K562 (cell line): Measurements from ENCODE around the gene ERBB3. TPM values are rescaled to one million over a fixed set of nuclear protein-coding genes. Genes with fewer than 3 reads are reported as not detected.

Source experiments
- BCOR ChIP-seq: fragments of 450-650 bp; IDR thresholded peaks from 2 replicates; pipeline ENCODE4 v1.6.1; 2016
- CHD2 ChIP-seq: IDR thresholded peaks from 2 replicates; pipeline ENCODE4 v1.6.1; 2011; ENCODE audit warnings: low read depth, low read length
- CREB5 ChIP-seq: fragments of 250-450 bp; sonication (Bioruptor Pico); IDR thresholded peaks from 2 replicates; pipeline ENCODE4 v1.5.0; 2020; ENCODE audit warnings: mild to moderate bottlenecking
- DIDO1 ChIP-seq: fragments of 450-650 bp; IDR thresholded peaks from 2 replicates; pipeline ENCODE4 v1.6.1; 2016; ENCODE audit warnings: low read depth, missing biosample characterization, missing genetic modification characterization
- DPF2 ChIP-seq: fragments of 450-650 bp; IDR thresholded peaks from 2 replicates; pipeline ENCODE4 v1.6.1; 2016
- EZH2 ChIP-seq: IDR thresholded peaks from 2 replicates; pipeline ENCODE4 v1.6.1; 2012; ENCODE audit warnings: low read depth, mild to moderate bottlenecking, inconsistent platforms, low read length, borderline replicate concordance
- GATA2 ChIP-seq: sonication (generic); formaldehyde crosslinking; IDR thresholded peaks from 2 replicates; pipeline ENCODE4 v1.4.0; 2020; ENCODE audit warnings: mild to moderate bottlenecking, missing genetic modification reagents
- IRF9 ChIP-seq: fragments of 450-650 bp; IDR thresholded peaks from 2 replicates; pipeline ENCODE4 v1.6.1; 2016; ENCODE audit warnings: missing biosample characterization, missing genetic modification characterization
- LARP7 ChIP-seq: fragments of 450-650 bp; IDR thresholded peaks from 2 replicates; pipeline ENCODE4 v1.6.1; 2016
- MNT ChIP-seq, 2 experiments: fragments of 450-650 bp; conservative IDR thresholded peaks; 2 replicates each; pipeline ENCODE4 v1.6.1; 2017; ENCODE audit warnings: mild to moderate bottlenecking in 2 of 2, moderate library complexity in 2 of 2
- NCOA4 ChIP-seq: fragments of 450-650 bp; IDR thresholded peaks from 2 replicates; pipeline ENCODE4 v1.6.1; 2018; ENCODE audit warnings: mild to moderate bottlenecking; ENCODE audit not compliant: partially characterized antibody
- POLR2B ChIP-seq: fragments of 450-650 bp; IDR thresholded peaks from 2 replicates; pipeline ENCODE4 v1.6.1; 2018; ENCODE audit warnings: low read depth; ENCODE audit not compliant: partially characterized antibody
- RERE ChIP-seq: sonication (generic); formaldehyde crosslinking; IDR thresholded peaks from 2 replicates; pipeline ENCODE4 v1.8.0; 2023; ENCODE audit warnings: missing genetic modification reagents, mild to moderate bottlenecking, borderline replicate concordance
- RFX1 ChIP-seq: fragments of 450-650 bp; IDR thresholded peaks from 2 replicates; pipeline ENCODE4 v1.6.1; 2016; ENCODE audit warnings: mild to moderate bottlenecking, moderate library complexity
- TFAP4 ChIP-seq: sonication (generic); formaldehyde crosslinking; IDR thresholded peaks from 2 replicates; pipeline ENCODE4 v1.8.0; 2022; ENCODE audit warnings: missing genetic modification reagents, mild to moderate bottlenecking, moderate library complexity, borderline replicate concordance
- ZNF324 ChIP-seq: fragments of 250-450 bp; sonication (Bioruptor Pico); IDR thresholded peaks from 2 replicates; pipeline ENCODE4 v1.4.0; 2020; ENCODE audit warnings: mild to moderate bottlenecking
- ZNF354B ChIP-seq: fragments of 250-450 bp; sonication (Bioruptor Pico); IDR thresholded peaks from 2 replicates; pipeline ENCODE4 v1.4.0; 2020
- ZNF583 ChIP-seq: fragments of 250-450 bp; sonication (Bioruptor Pico); IDR thresholded peaks from 2 replicates; pipeline ENCODE4 v1.4.0; 2020
- polyA plus RNA-seq, 8 experiments: library from polyadenylated mRNA; depleted of rRNA in 4 of 8; stranded (reverse) in 5 of 8; unstranded in 3 of 8; fragments of >200 nt; fragmentation: Nextera tagmentation in 2 of 8; fragmentation: Illumina TruSeq in 1 of 8; extraction: Ambion mirVana in 2 of 8; extraction: Trizol in 1 of 8; gene quantifications; 2 replicates each; pipeline versions ENCODE4 v1.2.1 to v1.2.3, GENCODE V29; 2011 to 2014; ENCODE audit warnings: inconsistent platforms in 1 of 8, missing spikeins in 1 of 8
- total RNA-seq, 7 experiments: library from RNA; depleted of rRNA in 6 of 7; stranded (reverse); fragments of >200 nt in 6 of 7; fragmentation: Illumina TruSeq in 2 of 7; extraction: Trizol in 2 of 7; gene quantifications; 2 replicates each; pipeline versions ENCODE4 v1.2.1 to v1.2.3, GENCODE V29; 2011 to 2021; ENCODE audit warnings: low replicate concordance in 1 of 7

Gene ERBB3
- total and polyA plus RNA-seq, 9 of the 15 experiments (the other 6 are each of a cell fraction or from before 2014, with no cell fraction given) = 1.5 to 5.4 (median 3.8) TPM

GRCh38 chr12:56117778-56118687, 38.1 kb downstream of the ERBB3 start, which contains the start of gene ZC3H10 (continued):
- TF ChIP-seq TFAP4 (peak; percentile 97), RFX1 (peak; percentile 99), CREB5 (CRISPR knock-in tag) (no peak), RERE (CRISPR knock-in tag) (no peak), CHD2 (peak; percentile 82), NCOA4 (no peak), IRF9 (tag) (no peak), DPF2 (0 out of 2 replicates have a peak, but pooled peaks have one; percentile 48), MNT (conservative IDR thresholded peaks at IDR 0.05) (peak; percentile 97 to 98), EZH2 (no peak), GATA2 (CRISPR knock-in tag) (no peak), BCOR (no peak), LARP7 (0 out of 2 replicates have a peak, but pooled peaks have one; percentile 58), DIDO1 (peak; percentile 61; the same call in 1 of the 2 replicates), ZNF583 (no peak; the same call in 1 of the 2 replicates), ZNF354B (CRISPR knock-in tag) (no peak; the same call in 1 of the 2 replicates), ZNF324 (CRISPR knock-in tag) (peak; percentile 42; the same call in 1 of the 2 replicates), POLR2B (peak; percentile 98)
